Body of pancreas (tissue), 4 donors: Measurements from ENCODE around the gene CELF6. TPM values are rescaled to one million over a fixed set of nuclear protein-coding genes. Genes with fewer than 3 reads are reported as not detected.

Experiments
- ATAC-seq: fragments of 150-250 bp; one replicate; pipeline ENCODE4 v1.9.1; 2016
- DNase-seq, 4 donors: peaks; one replicate each; pipeline ENCODE4 v3.0.0-alpha.2; 2019
- H3K27ac ChIP-seq, 4 donors: fragments of 200-600 bp; sonication (generic); 1 replicate in 3 of 4; 2 replicates in 1 of 4; pipeline versions ENCODE4 v1.5.1 to v1.6.1; 2016 to 2019; ENCODE audit warnings: mild to moderate bottlenecking in 1 of 4, mixed read lengths in 1 of 4, moderate library complexity in 1 of 4
- H3K27me3 ChIP-seq, 2 donors: fragments of 200-600 bp; sonication (generic); one replicate each; pipeline ENCODE4 v1.6.0; 2016; ENCODE audit warnings: mild to moderate bottlenecking in 1 of 2
- H3K36me3 ChIP-seq, 2 donors: fragments of 200-600 bp; sonication (generic); replicated peaks in 1 of 2; 2 replicates each; pipeline ENCODE4 v1.5.1; 2016; ENCODE audit warnings: low read depth in 2 of 2; ENCODE audit not compliant: insufficient read depth in 1 of 2
- H3K4me1 ChIP-seq: fragments of 200-600 bp; sonication (generic); one replicate; pipeline ENCODE4 v1.6.0; 2016
- H3K4me3 ChIP-seq, 2 donors: fragments of 200-600 bp; sonication (generic); 1 replicate in 1 of 2; 2 replicates in 1 of 2; pipeline ENCODE4 v1.5.1; 2016 to 2019
- H3K9me3 ChIP-seq, 3 donors: fragments of 200-600 bp; sonication (generic); 1 replicate in 2 of 3; 2 replicates in 1 of 3; pipeline ENCODE4 v1.5.1; 2016
- POLR2A ChIP-seq, 3 donors: fragments of 450-650 bp; IDR thresholded peaks; one replicate each; pipeline ENCODE4 v1.6.1; 2016; ENCODE audit warnings: antibody characterized with exemption in 3 of 3, mild to moderate bottlenecking in 2 of 3
- WGBS, 2 donors: methylation state at CpG; one replicate each; pipeline ENCODE4 v1.1.5; 2017; 5-methylcytosine and 5-hydroxymethylcytosine counted together
- intact Hi-C: fragments of 100-400 bp; cut with DNase I; formaldehyde crosslinking; loops from one replicate; pipeline ENCODE4 v1.15.1; 2023
- total RNA-seq, 2 donors: library from RNA; depleted of rRNA; stranded (reverse); fragments of >200 nt; gene quantifications; one replicate each; pipeline ENCODE4 v1.1.0, GENCODE V29; 2016
- TF ChIP-seq, protein P1 (sequence below), 7 experiments: fragments of 450-650 bp in 4 of 7; fragments of 200-600 bp in 3 of 7; sonication (generic) in 3 of 7; IDR thresholded peaks; one replicate each; pipeline ENCODE4 v1.5.1; 2016 to 2019; ENCODE audit warnings: antibody characterized with exemption in 7 of 7

Gene CELF6
- total RNA-seq, result 1 to 10 TPM; 4.2 to 7.9 TPM

- TF ChIP-seq, protein P1, sequence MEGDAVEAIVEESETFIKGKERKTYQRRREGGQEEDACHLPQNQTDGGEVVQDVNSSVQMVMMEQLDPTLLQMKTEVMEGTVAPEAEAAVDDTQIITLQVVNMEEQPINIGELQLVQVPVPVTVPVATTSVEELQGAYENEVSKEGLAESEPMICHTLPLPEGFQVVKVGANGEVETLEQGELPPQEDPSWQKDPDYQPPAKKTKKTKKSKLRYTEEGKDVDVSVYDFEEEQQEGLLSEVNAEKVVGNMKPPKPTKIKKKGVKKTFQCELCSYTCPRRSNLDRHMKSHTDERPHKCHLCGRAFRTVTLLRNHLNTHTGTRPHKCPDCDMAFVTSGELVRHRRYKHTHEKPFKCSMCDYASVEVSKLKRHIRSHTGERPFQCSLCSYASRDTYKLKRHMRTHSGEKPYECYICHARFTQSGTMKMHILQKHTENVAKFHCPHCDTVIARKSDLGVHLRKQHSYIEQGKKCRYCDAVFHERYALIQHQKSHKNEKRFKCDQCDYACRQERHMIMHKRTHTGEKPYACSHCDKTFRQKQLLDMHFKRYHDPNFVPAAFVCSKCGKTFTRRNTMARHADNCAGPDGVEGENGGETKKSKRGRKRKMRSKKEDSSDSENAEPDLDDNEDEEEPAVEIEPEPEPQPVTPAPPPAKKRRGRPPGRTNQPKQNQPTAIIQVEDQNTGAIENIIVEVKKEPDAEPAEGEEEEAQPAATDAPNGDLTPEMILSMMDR (IDR thresholded peaks at IDR 0.05), result no peak
- TF ChIP-seq POLR2A (IDR thresholded peaks at IDR 0.05), result no peak
- Histone ChIP-seq H3K27ac (peak within 1 kb of the TSS in 1 of 4 donors; percentile 29), H3K36me3 (no peaks in the 10 kb centered on the region), H3K9me3 (no peaks in the 10 kb centered on the region), H3K27me3 (no peaks in the 10 kb centered on the region), H3K4me1 (peaks cover 8% of the 10 kb centered on the region), H3K4me3 (peak within 1 kb of the TSS in 1 of 2 donors; percentile 16)
- intact Hi-C loops, result no loop called here
- ATAC-seq (peak; percentile 77), DNase-seq (peak; percentile 69 to 85 (median 77))
- 1 to 4% methylated on average over 9 to 57 of the region's 58 CpGs for WGBS, 2 donors
These were observed at the start of gene CELF6 for GRCh38 chr15:72319985-72320671. TSS of gene CELF6 (minus strand) at chr15:72320157. CDS start at chr15:72319874, 283 bp downstream.

GRCh38 chr15:72368899-72369298, 48.9 kb upstream of the CELF6 start:
- intact Hi-C loops, result no loop called here
- Histone ChIP-seq H3K36me3 (peaks cover 0 to 1% of the 10 kb centered on the region in 2 donors), H3K27ac (peak overlapping the region in 1 of 4 donors; percentile 50), H3K4me1 (peaks cover 14% of the 10 kb centered on the region), H3K27me3 (no peaks in the 10 kb centered on the region), H3K9me3 (no peaks in the 10 kb centered on the region), H3K4me3 (no peak overlapping the region)
- TF ChIP-seq POLR2A (IDR thresholded peaks at IDR 0.05), result no peak
- TF ChIP-seq, protein P1 (IDR thresholded peaks at IDR 0.05), result no peak
- WGBS, 2 donors, result 81 to 90% methylated on average over 2 of the region's 2 CpGs
- peak in 2 of 4 donors; percentile 9 to 60 for DNase-seq
- ATAC-seq, result no peak

DNA sequence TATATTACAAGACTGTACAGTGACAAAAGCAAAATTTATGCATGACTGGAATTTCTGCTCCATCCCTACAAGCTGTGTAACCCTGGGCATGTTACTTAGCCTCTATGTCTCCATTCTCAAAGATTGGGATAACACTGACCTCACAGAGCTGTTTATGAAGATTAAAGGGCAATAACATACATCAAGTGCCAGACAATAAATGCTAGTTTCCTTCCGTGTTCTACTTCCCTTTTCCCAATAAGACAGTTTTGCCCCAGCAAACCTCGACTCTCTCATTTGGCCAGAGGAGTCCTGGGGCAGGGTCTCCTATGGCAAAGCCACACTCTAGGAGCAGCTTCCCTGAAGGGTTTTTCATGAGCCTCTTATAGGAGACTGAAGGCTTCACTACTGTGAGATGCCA, 48.4 kb upstream of the CELF6 start:
- intact Hi-C loops, result no loop called here
- Histone ChIP-seq H3K9me3 (no peaks in the 10 kb centered on the region), H3K27ac (peak overlapping the region in 1 of 4 donors; percentile 50), H3K27me3 (no peaks in the 10 kb centered on the region), H3K36me3 (peaks cover 0 to 1% of the 10 kb centered on the region in 2 donors), H3K4me1 (peaks cover 10% of the 10 kb centered on the region), H3K4me3 (no peak overlapping the region)
- TF ChIP-seq, protein P1 (IDR thresholded peaks at IDR 0.05), result no peak
- no peak for TF ChIP-seq POLR2A (IDR thresholded peaks at IDR 0.05)
- no peak for DNase-seq
- no peak for ATAC-seq
- WGBS, 2 donors, result 67 to 83% methylated on average over 2 of the region's 2 CpGs

DNA sequence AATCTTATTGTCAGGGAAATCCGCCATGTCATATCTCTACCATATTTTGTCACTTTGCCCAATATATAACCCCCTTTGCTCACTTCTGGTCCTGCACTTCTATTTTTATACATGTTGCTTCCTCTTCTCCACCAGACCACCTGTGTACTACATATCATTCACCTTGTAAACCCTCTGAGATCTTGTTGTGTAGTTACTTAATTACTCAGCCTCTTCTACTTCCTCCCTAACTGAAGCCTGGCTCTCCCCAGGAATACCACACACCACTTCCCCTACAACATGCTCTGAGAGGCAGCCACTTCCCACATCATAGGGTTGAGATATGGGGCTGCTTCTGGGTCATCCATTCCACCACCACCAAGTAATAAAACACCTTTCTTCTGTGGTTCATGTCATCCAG, 45.9 kb upstream of the CELF6 start:
- no peaks in the 10 kb centered on the region for H3K4me1 ChIP-seq
- DNase-seq, result peak in 1 of 4 donors; percentile 15

More for the DNA sequence above, 45.9 kb upstream of the CELF6 start:
- H3K4me3 ChIP-seq, result no peak overlapping the region
- H3K9me3 ChIP-seq, result no peaks in the 10 kb centered on the region
- no peak overlapping the region for H3K27ac ChIP-seq
- 82 to 83% methylated on average over 1 of the region's 1 CpG for WGBS, 2 donors
- no peak for TF ChIP-seq POLR2A (IDR thresholded peaks at IDR 0.05)
- TF ChIP-seq, protein P1 (IDR thresholded peaks at IDR 0.05), result no peak
- H3K27me3 ChIP-seq, result no peaks in the 10 kb centered on the region
- intact Hi-C loops, result no loop called here
- peaks cover 0 to 1% of the 10 kb centered on the region in 2 donors for H3K36me3 ChIP-seq
- no peak for ATAC-seq
